Measurements from ENCODE around the gene NDUFB8. TPM values are rescaled to one million over a fixed set of nuclear protein-coding genes. Genes with fewer than 3 reads are reported as not detected.

NDUFB8 gene
- total RNA-seq, 2 donors from 2014 or later, result 162 to 192 TPM

DNA sequence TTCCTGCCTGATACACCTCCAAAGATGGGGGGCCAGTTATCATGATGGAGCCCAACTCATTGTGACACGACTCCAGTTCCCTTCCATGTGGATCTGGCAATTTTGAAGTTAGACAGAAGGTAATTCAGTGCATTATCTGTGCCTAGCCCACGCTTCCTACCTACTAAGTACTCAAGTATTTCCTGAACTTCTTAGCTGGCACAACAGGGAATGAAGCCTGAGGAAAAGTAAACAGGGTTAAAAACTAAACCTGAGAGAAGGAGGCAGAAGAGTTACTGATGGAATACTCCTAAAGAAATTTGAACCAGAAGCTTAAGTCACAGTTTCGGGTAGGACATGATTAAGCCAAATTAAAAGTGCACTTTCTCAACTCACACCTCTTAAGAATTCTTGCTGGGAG, 8.9 kb downstream of the NDUFB8 start:
- Histone ChIP-seq H3K9me3 (ENCODE audit: control insufficient read depth, low read length) (no peaks in the 10 kb centered on the region), H3K36me3 (ENCODE audit: control insufficient read depth, insufficient read depth, low read length) (peaks cover 36% of the 10 kb centered on the region), H3K4me3 (ENCODE audit: low read length) (no peak overlapping the region), H3K27ac (ENCODE audit: low read depth, low read length) (no peak overlapping the region), H3K9ac (ENCODE audit: extremely low read depth, low read length, poor library complexity, severe bottlenecking) (no peak overlapping the region), H3K27me3 (ENCODE audit: control insufficient read depth, insufficient read depth, low read length, poor library complexity, severe bottlenecking) (peaks cover 44% of the 10 kb centered on the region), H3K4me1 (ENCODE audit: control insufficient read depth, insufficient read depth, low read length) (peaks cover 4% of the 10 kb centered on the region)
- Mint-ChIP-seq H3K9me3 (no peaks in the 10 kb centered on the region), H3K4me1 (peaks cover 10% of the 10 kb centered on the region), H3K27ac (no peak overlapping the region), H3K36me3 (ENCODE audit: low read depth) (peaks cover 23% of the 10 kb centered on the region), H3K27me3 (ENCODE audit: insufficient read depth) (peaks cover 49% of the 10 kb centered on the region), H3K4me3 (no peak overlapping the region)
- no peak for DNase-seq
- 81 to 100% methylated on average over 1 to 3 of the region's 3 CpGs for WGBS, 2 experiments (ENCODE audit: insufficient coverage in 1 of 2, insufficient read length in 1 of 2)
- no peak for TF ChIP-seq CTCF (conservative IDR thresholded peaks at IDR 0.05)

DNA sequence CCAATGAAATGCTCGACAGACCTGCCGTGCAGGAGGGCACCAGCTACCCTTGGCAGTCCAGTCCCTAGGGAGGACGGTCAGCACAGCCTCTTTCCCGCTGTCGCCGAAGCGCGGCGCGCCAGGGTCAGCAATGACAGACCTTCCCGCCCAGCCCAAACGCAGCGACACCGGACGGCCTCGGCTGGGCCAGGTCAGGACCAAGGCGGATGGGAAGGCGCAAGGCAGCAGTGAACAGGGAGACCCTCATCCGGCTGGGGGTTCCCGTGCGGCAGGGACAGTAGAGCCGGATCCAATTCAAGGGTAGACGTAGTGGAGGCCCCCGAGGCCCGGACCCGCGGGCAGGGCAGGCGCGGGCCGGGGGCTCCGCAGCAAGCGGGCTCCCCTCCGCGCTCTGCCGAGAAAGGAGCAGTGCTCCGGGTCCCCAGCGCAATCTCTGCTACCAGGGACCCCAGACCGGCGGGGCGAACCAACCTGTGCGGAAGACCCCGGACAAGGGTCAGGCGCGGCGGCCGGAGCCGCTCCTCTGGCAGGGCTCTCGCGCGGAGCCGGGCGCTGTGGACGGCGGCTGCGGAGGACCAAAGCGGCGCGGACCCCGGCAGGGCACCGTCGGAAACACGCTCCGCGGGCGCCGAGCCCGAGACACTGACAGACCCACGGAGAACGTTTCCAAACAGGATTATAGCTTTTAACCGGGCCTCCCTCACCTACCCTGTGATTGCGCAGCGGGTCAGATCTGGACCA, 10.2 kb downstream of the NDUFB8 start, which contains the start of gene SEC31B:
Gene SEC31B (minus strand): TSS at position 551 of the 741 bp plus-strand sequence. CDS start 2,909 bp downstream, outside the sequence.
- Mint-ChIP-seq H3K4me3 (peak within 1 kb of the TSS; percentile 67), H3K36me3 (ENCODE audit: low read depth) (peaks cover 12% of the 10 kb centered on the region), H3K27me3 (ENCODE audit: insufficient read depth) (peaks cover 54% of the 10 kb centered on the region), H3K9me3 (no peaks in the 10 kb centered on the region), H3K27ac (no peak within 1 kb of the TSS), H3K4me1 (peaks cover 10% of the 10 kb centered on the region)
- whole genome bisulfite sequencing, 2 experiments (ENCODE audit: insufficient coverage in 1 of 2, insufficient read length in 1 of 2), result 1 to 3% methylated on average over 23 to 72 of the region's 72 CpGs
- H3K27ac ChIP-seq (ENCODE audit: low read depth, low read length), result no peak within 1 kb of the TSS
- peaks cover 55% of the 10 kb centered on the region for H3K27me3 ChIP-seq (ENCODE audit: control insufficient read depth, insufficient read depth, low read length, poor library complexity, severe bottlenecking)
- H3K9ac ChIP-seq (ENCODE audit: extremely low read depth, low read length, poor library complexity, severe bottlenecking), result no peak within 1 kb of the TSS
- peak; percentile 92 for DNase-seq
- H3K9me3 ChIP-seq (ENCODE audit: control insufficient read depth, low read length), result no peaks in the 10 kb centered on the region
- peaks cover 4% of the 10 kb centered on the region for H3K4me1 ChIP-seq (ENCODE audit: control insufficient read depth, insufficient read depth, low read length)
- peak within 1 kb of the TSS; percentile 70 for H3K4me3 ChIP-seq (ENCODE audit: low read length)
- no peak for TF ChIP-seq CTCF (conservative IDR thresholded peaks at IDR 0.05)
- peaks cover 23% of the 10 kb centered on the region for H3K36me3 ChIP-seq (ENCODE audit: control insufficient read depth, insufficient read depth, low read length)

DNA sequence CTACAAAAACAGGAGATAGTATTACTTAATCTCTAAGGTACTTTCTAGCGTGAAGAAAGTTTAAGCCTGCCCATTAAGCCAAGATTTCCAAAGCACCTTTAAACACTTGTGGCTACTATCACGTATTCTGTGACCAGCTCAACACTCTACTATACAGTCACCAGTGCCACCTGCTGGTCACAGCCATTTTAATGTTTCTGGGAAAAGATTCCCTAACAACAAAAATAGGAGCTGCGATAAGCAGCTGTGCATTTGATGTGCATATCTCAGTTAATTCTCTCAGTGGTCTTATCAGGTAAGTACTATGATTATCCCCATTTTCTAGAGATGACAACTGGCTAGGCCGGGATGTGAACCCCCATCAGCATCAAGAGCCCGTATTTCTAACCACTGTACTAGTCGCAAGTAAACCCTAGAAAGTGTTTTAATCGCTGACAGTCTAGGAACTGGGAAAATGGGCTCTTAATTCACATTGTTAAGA, 10.9 kb downstream of the NDUFB8 start:
- Mint-ChIP-seq H3K4me3 (peak overlapping the region; percentile 67), H3K27ac (no peak overlapping the region), H3K4me1 (peaks cover 10% of the 10 kb centered on the region), H3K36me3 (ENCODE audit: low read depth) (peaks cover 8% of the 10 kb centered on the region), H3K9me3 (no peaks in the 10 kb centered on the region), H3K27me3 (ENCODE audit: insufficient read depth) (peaks cover 56% of the 10 kb centered on the region)
- H3K9ac ChIP-seq (ENCODE audit: extremely low read depth, low read length, poor library complexity, severe bottlenecking), result no peak overlapping the region
- peak; percentile 84 for TF ChIP-seq CTCF (conservative IDR thresholded peaks at IDR 0.05)
- no peak overlapping the region for H3K27ac ChIP-seq (ENCODE audit: low read depth, low read length)
- H3K9me3 ChIP-seq (ENCODE audit: control insufficient read depth, low read length), result no peaks in the 10 kb centered on the region
- peak; percentile 87 for DNase-seq
- 15 to 18% methylated on average over 6 to 7 of the region's 7 CpGs for WGBS, 2 experiments (ENCODE audit: insufficient coverage in 1 of 2, insufficient read length in 1 of 2)
- peaks cover 4% of the 10 kb centered on the region for H3K4me1 ChIP-seq (ENCODE audit: control insufficient read depth, insufficient read depth, low read length)
- peaks cover 60% of the 10 kb centered on the region for H3K27me3 ChIP-seq (ENCODE audit: control insufficient read depth, insufficient read depth, low read length, poor library complexity, severe bottlenecking)
- peaks cover 16% of the 10 kb centered on the region for H3K36me3 ChIP-seq (ENCODE audit: control insufficient read depth, insufficient read depth, low read length)
- peak overlapping the region; percentile 70 for H3K4me3 ChIP-seq (ENCODE audit: low read length)

Measured in endodermal cell (in vitro differentiated cells).